GM12864 (cell line): ENCODE data around the gene OXER1.
A peak's percentile ranks its signal among the peaks of the same experiment; 100 is the strongest.

Source experiments
- DNase-seq: peaks from one replicate; pipeline ENCODE4 v3.0.0-alpha.2; 2011; ENCODE audit warnings: low read depth
- H3K4me3 ChIP-seq: 2 replicates; pipeline ENCODE4 v1.5.1; 2011; ENCODE audit warnings: mild to moderate bottlenecking, low read depth, low read length, control low read depth
- CTCF ChIP-seq: IDR thresholded peaks from 2 replicates; pipeline ENCODE4 v1.5.1; 2011; ENCODE audit warnings: low read depth, mild to moderate bottlenecking, moderate library complexity, low read length, control low read depth, inconsistent platforms; ENCODE audit errors: missing control alignments

The OXER1 gene

GRCh38 chr2:42800461-42800962 lies 36.6 kb upstream of the OXER1 start:
- H3K4me3 ChIP-seq = no peak overlapping the region
- TF ChIP-seq CTCF = no peak
- no peak for DNase-seq

- no peak overlapping the region for H3K4me3 ChIP-seq
- no peak for DNase-seq
- no peak for TF ChIP-seq CTCF
Observed at GRCh38 chr2:42799881-42800280, 35.9 kb upstream of the OXER1 start.

GRCh38 chr2:42797281-42797680 lies 33.3 kb upstream of the OXER1 start:
- DNase-seq = no peak
- H3K4me3 ChIP-seq = no peak overlapping the region
- TF ChIP-seq CTCF = no peak

- DNase-seq = peak; percentile 76
- TF ChIP-seq CTCF = no peak
- peak overlapping the region; percentile 26 for H3K4me3 ChIP-seq
Observed at GRCh38 chr2:42796427-42797248, 32.7 kb upstream of the OXER1 start.

GRCh38 chr2:42795841-42796301 lies 31.9 kb upstream of the OXER1 start:
- H3K4me3 ChIP-seq = peak overlapping the region; percentile 26; the same call in 1 of the 2 replicates
- no peak for TF ChIP-seq CTCF
- DNase-seq = no peak

GRCh38 chr2:42795275-42795674 lies 31.3 kb upstream of the OXER1 start:
- no peak for TF ChIP-seq CTCF
- no peak for DNase-seq
- H3K4me3 ChIP-seq = peak overlapping the region; percentile 24; the same call in 1 of the 2 replicates
